SK-N-SH treated with all-trans-retinoic acid at 6 μM for 48 hours (cell line): ENCODE data around the gene ALPP.

ENCODE experiments used
- ATAC-seq: fragments of 200-7000 bp; cut with Tn5 transposase; 3 replicates; pipeline ENCODE4 v1.9.1; 2020; ENCODE audit warnings: mild to moderate bottlenecking, moderate library complexity
- ARNTL ChIP-seq: fragments of 450-650 bp; formaldehyde crosslinking; IDR thresholded peaks from 2 replicates; pipeline ENCODE4 v1.5.0; 2020; ENCODE audit warnings: low read depth, mild to moderate bottlenecking, moderate library complexity, borderline replicate concordance
- BACH2 ChIP-seq: fragments of 250-450 bp; sonication (Bioruptor Pico); IDR thresholded peaks from 2 replicates; pipeline ENCODE4 v1.9.0; 2021; ENCODE audit warnings: mild to moderate bottlenecking, borderline replicate concordance
- CREB5 ChIP-seq: fragments of 250-450 bp; sonication (Bioruptor Pico); IDR thresholded peaks from 2 replicates; pipeline ENCODE4 v1.5.1; 2020; ENCODE audit warnings: low read depth, mild to moderate bottlenecking, moderate library complexity
- CSDC2 ChIP-seq: fragments of 250-450 bp; sonication (Bioruptor Pico); IDR thresholded peaks from 2 replicates; pipeline ENCODE4 v1.5.0; 2020; ENCODE audit warnings: mild to moderate bottlenecking, moderate library complexity
- CSRNP3 ChIP-seq: fragments of 250-450 bp; sonication (Bioruptor Pico); IDR thresholded peaks from 2 replicates; pipeline ENCODE4 v1.5.1; 2021; ENCODE audit warnings: mild to moderate bottlenecking, moderate library complexity
- ESRRG ChIP-seq: fragments of 250-450 bp; sonication (Bioruptor Pico); IDR thresholded peaks from 2 replicates; pipeline ENCODE4 v1.6.1; 2021; ENCODE audit warnings: mild to moderate bottlenecking
- ISL1 ChIP-seq: fragments of 250-450 bp; sonication (Bioruptor Pico); IDR thresholded peaks from 2 replicates; pipeline ENCODE4 v2.1.2; 2022; ENCODE audit warnings: mild to moderate bottlenecking, moderate library complexity
- PATZ1 ChIP-seq: fragments of 250-450 bp; sonication (Bioruptor Pico); IDR thresholded peaks from 2 replicates; pipeline ENCODE4 v1.8.0; 2020; ENCODE audit warnings: mild to moderate bottlenecking, moderate library complexity, borderline replicate concordance
- POU6F1 ChIP-seq: fragments of 250-450 bp; sonication (Bioruptor Pico); IDR thresholded peaks from 2 replicates; pipeline ENCODE4 v1.8.0; 2021; ENCODE audit warnings: low read depth, mild to moderate bottlenecking, moderate library complexity, borderline replicate concordance
- PPARA ChIP-seq: fragments of 250-450 bp; sonication (Bioruptor Pico); IDR thresholded peaks from 2 replicates; pipeline ENCODE4 v1.5.0; 2020; ENCODE audit warnings: mild to moderate bottlenecking, borderline replicate concordance
- TCF4 ChIP-seq: fragments of 250-450 bp; sonication (Bioruptor Pico); IDR thresholded peaks from 2 replicates; pipeline ENCODE4 v1.8.0; 2021; ENCODE audit warnings: mild to moderate bottlenecking, moderate library complexity, borderline replicate concordance
- TOX ChIP-seq: fragments of 250-450 bp; sonication (Bioruptor Pico); IDR thresholded peaks from 2 replicates; pipeline ENCODE4 v1.8.0; 2021; ENCODE audit warnings: mild to moderate bottlenecking, moderate library complexity, borderline replicate concordance
- ZC3H10 ChIP-seq: fragments of 250-450 bp; sonication (Bioruptor Pico); IDR thresholded peaks from 2 replicates; pipeline ENCODE4 v1.5.1; 2021; ENCODE audit warnings: mild to moderate bottlenecking, moderate library complexity
- ZFP3 ChIP-seq: fragments of 250-450 bp; sonication (Bioruptor Pico); IDR thresholded peaks from 2 replicates; pipeline ENCODE4 v1.5.0; 2020; ENCODE audit warnings: mild to moderate bottlenecking, moderate library complexity
- ZFP30 ChIP-seq: fragments of 450-650 bp; formaldehyde crosslinking; IDR thresholded peaks from 2 replicates; pipeline ENCODE4 v1.5.0; 2022; ENCODE audit warnings: mild to moderate bottlenecking, moderate library complexity
- ZNF565 ChIP-seq: fragments of 450-650 bp; formaldehyde crosslinking; conservative IDR thresholded peaks from 2 replicates; pipeline ENCODE4 v1.5.0; 2020; ENCODE audit warnings: low read depth, mild to moderate bottlenecking, moderate library complexity
- ZNF70 ChIP-seq: fragments of 450-650 bp; formaldehyde crosslinking; IDR thresholded peaks from 2 replicates; pipeline ENCODE4 v1.5.0; 2020; ENCODE audit warnings: mild to moderate bottlenecking, moderate library complexity

ALPP gene

GRCh38 chr2:232349946-232350635 is 28.5 kb upstream of the ALPP start:
- no peak for TF ChIP-seq ARNTL (CRISPR knock-in tag)
- no peak for TF ChIP-seq ZC3H10
- no peak for TF ChIP-seq CSRNP3 (CRISPR knock-in tag)
- TF ChIP-seq CSDC2 (CRISPR knock-in tag) = no peak
- no peak for TF ChIP-seq ZFP30
- no peak for TF ChIP-seq PATZ1 (CRISPR knock-in tag)
- TF ChIP-seq ZNF565 (CRISPR knock-in tag) = no peak
- TF ChIP-seq ESRRG (CRISPR knock-in tag) = no peak
- TF ChIP-seq, all 23 proteins: peak for 0
- no peak for ATAC-seq

- ATAC-seq = no peak; the same call in 1 of the 3 replicates
- TF ChIP-seq ESRRG (CRISPR knock-in tag) (no peak), TCF4 (no peak), ARNTL (CRISPR knock-in tag) (no peak)
Observed at GRCh38 chr2:232350804-232351685, 27.5 kb upstream of the ALPP start.

GRCh38 chr2:232351686-232352510 is 26.7 kb upstream of the ALPP start:
- ATAC-seq = peak; percentile 24
- TF ChIP-seq ZFP3 (CRISPR knock-in tag) (no peak), ARNTL (CRISPR knock-in tag) (no peak), ZNF70 (CRISPR knock-in tag) (no peak), ISL1 (no peak), TOX (no peak), PPARA (CRISPR knock-in tag) (no peak), ZNF565 (CRISPR knock-in tag) (no peak), CREB5 (no peak), ZC3H10 (no peak), CSRNP3 (CRISPR knock-in tag) (no peak), BACH2 (CRISPR knock-in tag) (no peak), POU6F1 (CRISPR knock-in tag) (no peak), ZFP30 (no peak)
